CD4-positive, alpha-beta T cell treated with Interleukin-17A for 1 hour (primary cell): Measurements from ENCODE around the gene DCHS1.

ENCODE experiments used
- DNase-seq: peaks from one replicate; pipeline ENCODE4 v3.0.0-alpha.2; 2020

DCHS1 gene

GRCh38 chr11:6610591-6610990 is 45.0 kb downstream of the DCHS1 start:
- DNase-seq = no peak

DNA sequence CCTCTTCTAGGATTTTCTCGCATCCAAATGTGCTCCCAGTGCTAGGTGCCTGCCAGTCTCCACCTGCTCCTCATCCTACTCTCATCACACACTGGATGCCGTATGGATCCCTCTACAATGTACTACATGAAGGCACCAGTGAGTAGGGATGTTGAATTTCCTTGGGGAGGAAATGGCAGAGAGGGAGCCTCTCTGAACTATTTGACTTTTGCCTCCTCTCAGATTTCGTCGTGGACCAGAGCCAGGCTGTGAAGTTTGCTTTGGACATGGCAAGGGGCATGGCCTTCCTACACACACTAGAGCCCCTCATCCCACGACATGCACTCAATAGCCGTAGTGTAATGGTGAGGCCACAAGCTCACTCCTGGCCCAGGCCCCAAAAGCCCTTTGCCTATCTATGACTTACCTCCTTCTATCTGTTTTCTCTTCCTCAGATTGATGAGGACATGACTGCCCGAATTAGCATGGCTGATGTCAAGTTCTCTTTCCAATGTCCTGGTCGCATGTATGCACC is 46.0 kb downstream of the DCHS1 start:
- DNase-seq = no peak

GRCh38 chr11:6608726-6609501 is 46.7 kb downstream of the DCHS1 start:
- no peak for DNase-seq

- DNase-seq = no peak
Measured at GRCh38 chr11:6608011-6608410, 47.6 kb downstream of the DCHS1 start.

- DNase-seq = no peak
Measured at GRCh38 chr11:6607190-6607795, 48.3 kb downstream of the DCHS1 start.

- DNase-seq = peak; percentile 72
Measured at GRCh38 chr11:6606471-6607189, 49.0 kb downstream of the DCHS1 start.

GRCh38 chr11:6604790-6605189 is 50.8 kb downstream of the DCHS1 start:
- DNase-seq = no peak

- DNase-seq = peak; percentile 74
Measured at GRCh38 chr11:6604081-6604626, 51.5 kb downstream of the DCHS1 start.

- DNase-seq = peak; percentile 94
Measured at GRCh38 chr11:6603287-6604080, 52.1 kb downstream of the DCHS1 start, which contains the start of the genes ILK and RRP8. Gene ILK (plus strand): TSS chr11:6603774. CDS start chr11:6604272, 498 bp downstream. Gene RRP8 (minus strand): TSS chr11:6603616. CDS start chr11:6603502, 114 bp downstream.

DNA sequence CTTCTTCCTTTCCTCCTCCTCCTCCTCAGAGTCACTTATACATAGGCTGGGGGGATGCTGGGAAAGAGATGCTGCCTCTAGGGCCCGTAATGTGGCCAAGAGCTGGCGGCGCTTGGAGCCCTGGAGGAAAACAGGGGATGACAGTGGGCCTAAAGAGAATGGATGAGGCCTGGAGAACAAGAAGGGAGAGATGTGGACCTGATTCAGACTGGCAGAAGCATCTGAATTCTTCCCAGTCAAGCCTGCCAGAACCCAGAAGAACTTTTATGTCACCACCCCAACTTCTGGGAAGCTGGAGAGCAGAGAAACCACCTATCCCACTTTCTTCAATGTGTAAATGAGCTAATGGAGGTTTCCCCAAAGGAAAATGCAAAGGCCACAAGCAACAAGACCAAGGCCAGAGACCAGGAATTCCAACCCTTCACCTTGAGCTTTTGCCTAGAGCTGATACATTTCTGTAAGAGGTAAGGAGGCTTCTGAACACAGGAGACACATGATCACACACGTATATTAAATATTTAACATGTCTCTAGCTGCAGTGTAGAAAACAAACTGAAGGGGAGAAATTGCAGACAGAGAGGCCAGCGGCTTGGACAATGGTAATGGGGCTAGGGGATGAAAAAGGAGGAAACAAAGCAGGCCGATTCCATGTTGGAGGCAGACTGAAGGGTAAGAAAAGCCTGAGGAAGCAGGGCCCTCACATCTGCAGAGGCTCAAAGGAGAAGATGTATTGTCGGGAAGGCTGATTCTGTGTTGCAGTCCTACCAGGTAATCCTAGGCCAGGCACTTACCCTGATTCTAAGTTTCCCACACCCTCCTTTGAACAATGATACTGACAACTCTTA is 53.3 kb downstream of the DCHS1 start:
- no peak for DNase-seq

GRCh38 chr11:6601041-6601461 is 54.6 kb downstream of the DCHS1 start:
- no peak for DNase-seq

DNA sequence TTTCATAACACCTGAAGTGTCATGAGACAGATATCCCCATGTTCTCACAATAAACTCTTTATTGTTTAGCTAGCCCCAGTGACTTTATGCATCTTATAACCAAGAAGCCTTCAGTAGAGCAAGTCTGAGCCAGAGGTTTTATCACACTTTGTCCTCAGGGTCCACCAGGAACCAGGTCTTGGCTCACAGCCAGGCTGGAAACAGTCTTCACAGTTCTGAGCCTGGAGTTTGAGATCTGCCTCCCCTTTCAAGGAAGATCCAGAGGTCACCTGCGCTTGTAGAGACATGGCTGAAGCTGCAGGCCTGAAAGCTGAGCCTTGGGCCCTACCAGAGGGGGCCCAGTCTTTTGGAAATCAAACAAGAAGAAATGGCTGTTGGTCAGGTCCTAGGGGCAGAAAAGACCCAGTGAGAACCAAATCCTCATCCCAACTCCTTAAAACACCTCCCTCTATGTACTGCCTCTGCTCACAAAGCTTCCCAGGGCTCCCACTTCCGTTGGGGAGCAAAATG is 55.7 kb downstream of the DCHS1 start:
- no peak for DNase-seq

- no peak for DNase-seq
Measured at GRCh38 chr11:6599449-6599848, 56.2 kb downstream of the DCHS1 start.

- DNase-seq = no peak
Measured at GRCh38 chr11:6598555-6598954, 57.1 kb downstream of the DCHS1 start.

GRCh38 chr11:6596239-6596877 is 59.3 kb downstream of the DCHS1 start:
- no peak for DNase-seq

GRCh38 chr11:6594142-6594768 is 61.4 kb downstream of the DCHS1 start:
- DNase-seq = no peak

DNA sequence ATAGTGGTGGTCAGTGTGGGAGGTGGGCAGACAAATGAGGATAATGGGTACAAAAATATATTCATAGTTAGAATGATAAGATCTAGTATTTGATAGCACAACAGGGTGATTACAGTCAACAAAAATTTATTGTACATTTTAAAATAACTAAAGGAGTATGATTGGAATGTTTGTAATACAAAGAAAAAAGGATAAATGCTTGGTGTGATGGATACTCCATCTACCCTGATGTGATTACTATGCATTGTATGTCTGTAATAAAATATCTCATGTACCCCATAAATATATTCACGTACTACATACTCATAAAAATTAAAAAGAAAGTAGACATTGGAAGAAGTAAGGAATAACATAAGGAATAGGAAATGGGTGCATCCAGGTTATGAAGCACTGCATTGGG is 67.6 kb downstream of the DCHS1 start:
- no peak for DNase-seq

DNA sequence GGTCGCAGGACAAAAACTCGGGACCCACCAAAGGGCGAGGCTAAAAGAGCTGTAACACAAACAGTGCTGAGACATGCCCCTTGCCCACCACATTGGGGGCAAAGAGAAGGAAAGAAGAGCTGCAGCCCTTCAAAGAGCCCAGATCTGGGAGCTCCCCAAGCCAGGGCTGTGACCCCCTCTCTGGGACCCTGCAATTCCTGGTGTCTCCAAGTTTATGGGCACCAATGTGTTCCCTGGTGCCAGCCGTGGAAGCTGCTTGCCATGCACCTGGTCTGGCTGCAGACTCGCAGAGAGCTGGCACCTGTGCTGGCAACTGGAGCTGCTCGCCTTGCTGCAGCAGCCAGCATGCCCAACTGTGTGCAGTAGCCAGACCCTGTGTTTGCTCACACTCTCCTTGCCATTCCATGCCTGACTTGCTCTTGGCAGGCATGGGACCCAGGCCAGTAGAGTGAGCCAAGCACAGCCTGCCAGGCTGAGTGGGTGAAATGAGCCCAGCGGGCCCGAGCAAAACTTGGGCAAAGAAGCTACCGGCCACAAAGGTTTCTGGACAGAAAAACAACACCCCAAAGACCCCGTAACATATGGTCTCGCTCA is 68.2 kb downstream of the DCHS1 start:
- no peak for DNase-seq
